GM21447 (cell line): ENCODE measurements around the gene MYL9.
"Not testable (repeated sequence)": the region's sequence is repeated elsewhere in the genome, so short reads cannot be mapped to it uniquely, and the experiment has no call there.

Experiments
- ATAC-seq: cut with Tn5 transposase; IDR thresholded peaks from one replicate; pipeline ENCODE4 v1.9.1; 2021; ENCODE audit not compliant: unreplicated experiment

MYL9 gene

DNA sequence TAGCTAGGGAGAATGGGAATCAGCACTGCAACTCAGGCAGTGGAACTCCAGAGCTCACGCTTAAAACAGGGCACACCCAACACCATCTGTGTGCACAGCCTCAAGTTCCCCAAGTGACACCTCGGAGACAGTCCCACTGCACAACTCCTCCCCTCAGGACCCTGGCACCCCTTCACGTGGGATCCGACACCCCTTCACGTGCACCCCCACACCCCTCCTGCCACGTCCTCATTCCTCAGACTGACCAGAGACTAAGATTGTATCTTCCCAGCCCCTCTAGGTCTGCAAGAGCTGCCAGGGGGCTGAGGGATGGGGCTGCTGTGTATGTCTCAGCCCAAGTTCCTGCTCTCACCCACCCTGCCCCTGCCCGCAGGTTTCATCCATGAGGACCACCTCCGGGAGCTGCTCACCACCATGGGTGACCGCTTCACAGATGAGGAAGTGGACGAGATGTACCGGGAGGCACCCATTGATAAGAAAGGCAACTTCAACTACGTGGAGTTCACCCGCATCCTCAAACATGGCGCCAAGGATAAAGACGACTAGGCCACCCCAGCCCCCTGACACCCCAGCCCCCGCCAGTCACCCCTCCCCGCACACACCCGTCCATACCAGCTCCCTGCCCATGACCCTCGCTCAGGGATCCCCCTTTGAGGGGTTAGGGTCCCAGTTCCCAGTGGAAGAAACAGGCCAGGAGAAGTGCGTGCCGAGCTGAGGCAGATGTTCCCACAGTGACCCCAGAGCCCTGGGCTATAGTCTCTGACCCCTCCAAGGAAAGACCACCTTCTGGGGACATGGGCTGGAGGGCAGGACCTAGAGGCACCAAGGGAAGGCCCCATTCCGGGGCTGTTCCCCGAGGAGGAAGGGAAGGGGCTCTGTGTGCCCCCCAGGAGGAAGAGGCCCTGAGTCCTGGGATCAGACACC, 7.6 kb downstream of the MYL9 start:
- ATAC-seq: no peak

DNA sequence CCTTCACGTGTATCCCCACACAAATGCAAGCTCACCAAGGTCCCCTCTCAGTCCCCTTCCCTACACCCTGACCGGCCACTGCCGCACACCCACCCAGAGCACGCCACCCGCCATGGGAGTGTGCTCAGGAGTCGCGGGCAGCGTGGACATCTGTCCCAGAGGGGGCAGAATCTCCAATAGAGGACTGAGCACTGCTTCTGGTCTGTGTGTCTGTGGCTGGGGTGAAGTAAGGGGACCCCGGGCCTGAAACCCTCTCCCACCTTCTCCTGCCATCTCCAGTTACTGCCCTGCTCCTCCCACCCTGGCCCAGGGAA, 8.3 kb downstream of the MYL9 start:
- no peak for ATAC-seq

DNA sequence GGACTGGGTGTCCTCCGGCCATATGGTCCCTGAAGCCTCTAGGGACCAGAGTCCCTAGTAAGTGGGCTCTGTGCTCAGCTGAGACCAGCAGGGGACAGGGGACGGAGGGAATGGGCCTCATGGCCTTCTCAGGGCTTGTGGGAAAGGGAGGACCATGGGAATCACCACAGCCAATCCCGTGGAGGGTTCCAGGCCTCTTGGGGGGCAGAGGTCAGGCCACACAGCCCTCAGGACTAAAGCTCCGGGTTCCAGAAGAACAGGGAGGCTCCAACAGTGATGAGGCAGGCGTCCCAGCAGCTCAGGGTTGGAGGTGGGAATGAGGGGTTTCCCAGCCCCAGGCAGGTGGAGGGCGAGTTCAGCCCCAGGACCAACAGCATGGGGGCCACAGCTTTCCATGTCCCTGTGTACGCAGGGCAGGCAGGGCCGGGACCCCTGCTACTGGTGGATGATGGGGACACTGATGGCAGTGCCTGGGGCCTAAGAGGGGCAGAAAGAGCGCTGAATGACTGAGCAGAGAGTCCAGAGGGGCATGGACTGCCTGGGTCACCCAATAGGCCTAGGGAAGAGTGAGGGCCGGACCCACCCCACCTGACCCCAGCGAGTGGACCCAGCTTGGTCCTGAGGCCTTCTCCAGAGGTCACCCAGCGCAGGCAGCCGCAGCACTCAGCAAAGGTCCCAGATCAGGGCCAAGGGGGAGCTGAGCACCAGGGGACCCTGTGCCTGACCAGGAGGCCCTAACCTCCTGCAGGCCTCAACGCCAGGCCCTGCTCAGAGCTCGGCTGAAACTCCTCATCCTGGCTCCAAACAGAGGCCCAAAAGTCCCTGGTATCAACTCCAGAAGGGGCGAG, 8.8 kb downstream of the MYL9 start:
- ATAC-seq: no peak

DNA sequence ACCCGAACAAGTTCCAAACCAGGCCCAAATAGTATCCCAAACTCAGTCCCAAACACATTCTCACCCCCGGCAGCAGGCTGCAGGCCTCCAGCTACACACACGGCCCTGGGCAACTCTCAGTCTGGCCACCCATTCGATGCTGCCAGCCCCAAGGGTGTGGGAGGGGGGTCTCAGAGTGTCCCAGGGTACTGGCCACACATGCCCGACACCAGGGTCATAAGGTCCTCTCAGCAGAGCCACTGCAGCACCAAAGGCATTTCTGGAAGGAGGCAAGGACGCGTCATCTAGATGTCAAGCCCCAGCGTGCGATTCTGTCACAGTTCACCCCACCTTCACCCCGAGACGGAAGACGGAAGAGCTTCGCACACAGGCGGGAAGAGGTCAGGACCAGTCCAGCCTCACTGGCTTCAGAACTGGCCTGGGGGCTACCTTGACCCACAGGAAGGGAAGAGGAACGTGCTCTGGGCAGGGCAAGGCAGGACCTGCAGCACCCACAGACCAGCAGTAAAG, 9.5 kb downstream of the MYL9 start:
- no peak for ATAC-seq

DNA sequence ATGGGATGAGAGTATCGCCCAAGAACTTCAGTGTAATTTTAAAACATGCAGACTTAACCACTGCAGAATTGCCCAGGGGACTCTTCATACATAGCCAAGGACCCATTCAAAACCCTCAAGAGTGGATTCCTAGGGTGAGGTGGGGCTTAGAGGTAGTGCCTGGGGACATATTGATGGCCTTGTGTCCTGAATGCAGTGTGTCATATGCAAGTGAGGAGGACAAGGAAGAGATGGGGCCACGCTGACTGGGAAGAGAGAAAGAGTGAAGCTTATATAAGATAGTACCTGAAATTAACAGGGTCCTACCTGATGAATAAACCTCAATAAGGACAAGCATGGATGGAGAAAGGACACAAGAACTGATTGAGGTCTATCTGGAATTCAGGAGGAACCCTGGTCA, 13.9 kb downstream of the MYL9 start:
- no peak for ATAC-seq

DNA sequence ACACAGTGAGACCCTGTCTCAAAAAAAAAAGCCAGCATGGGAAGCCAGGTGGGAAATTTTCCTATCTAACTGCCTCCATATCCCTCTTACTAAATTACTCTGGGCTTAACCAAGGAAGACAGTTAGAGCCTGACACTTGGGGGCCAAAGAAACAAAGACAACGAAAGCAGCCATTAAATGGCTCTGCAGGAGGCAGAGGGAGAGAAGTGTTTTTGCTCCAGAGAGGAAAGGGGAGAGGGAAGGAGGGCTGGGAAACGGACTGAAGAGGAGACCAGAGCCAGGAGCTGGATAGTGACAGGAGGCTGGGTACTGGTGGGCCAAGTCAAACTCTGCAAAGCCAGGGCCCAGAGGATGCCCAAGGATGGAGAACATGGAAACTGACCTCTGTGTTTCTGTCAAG, 21.4 kb downstream of the MYL9 start:
- no peak for ATAC-seq

DNA sequence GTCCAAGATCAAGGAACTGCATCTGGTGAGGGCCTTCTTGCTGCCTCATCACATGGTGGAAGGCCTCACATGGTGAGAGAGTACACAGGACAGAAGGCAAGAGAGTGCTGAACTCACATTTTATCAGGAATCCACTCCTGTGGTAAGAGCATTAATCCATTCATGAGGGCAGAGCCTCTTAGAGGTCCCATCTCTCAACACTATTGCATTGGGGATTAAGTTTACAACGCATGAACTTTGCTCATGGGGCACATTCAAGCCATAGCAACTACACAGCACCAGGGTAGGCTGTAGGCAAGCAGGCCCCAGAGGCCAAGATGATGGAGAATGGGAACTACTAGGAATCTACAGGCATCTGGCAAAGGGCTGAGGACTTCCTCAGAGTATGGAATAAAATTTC, 22.1 kb downstream of the MYL9 start:
- ATAC-seq: no peak

DNA sequence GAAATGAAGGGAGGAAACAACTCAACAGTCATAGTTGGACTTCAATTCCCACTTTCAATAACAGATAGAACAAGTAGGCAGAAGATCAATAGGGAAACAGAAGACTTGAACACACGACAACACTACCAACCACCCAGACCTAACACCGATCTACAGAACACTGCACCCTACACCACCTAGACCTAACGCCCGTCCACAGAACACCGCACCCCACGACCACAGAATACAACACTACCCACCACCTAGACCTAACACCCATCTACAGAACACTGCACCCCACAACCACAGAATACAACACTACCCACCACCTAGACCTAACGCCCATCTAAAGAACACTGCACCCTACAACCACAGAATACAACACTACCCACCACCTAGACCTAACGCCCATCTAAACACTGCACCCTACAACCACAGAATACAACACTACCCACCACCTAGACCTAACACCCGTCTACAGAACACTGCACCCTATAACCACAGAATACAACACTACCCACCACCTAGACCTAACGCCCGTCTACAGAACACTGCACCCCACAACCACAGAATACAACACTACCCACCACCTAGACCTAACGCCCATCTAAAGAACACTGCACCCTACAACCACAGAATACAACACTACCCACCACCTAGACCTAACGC, 22.9 kb downstream of the MYL9 start:
- ATAC-seq: not testable (repeated sequence)

DNA sequence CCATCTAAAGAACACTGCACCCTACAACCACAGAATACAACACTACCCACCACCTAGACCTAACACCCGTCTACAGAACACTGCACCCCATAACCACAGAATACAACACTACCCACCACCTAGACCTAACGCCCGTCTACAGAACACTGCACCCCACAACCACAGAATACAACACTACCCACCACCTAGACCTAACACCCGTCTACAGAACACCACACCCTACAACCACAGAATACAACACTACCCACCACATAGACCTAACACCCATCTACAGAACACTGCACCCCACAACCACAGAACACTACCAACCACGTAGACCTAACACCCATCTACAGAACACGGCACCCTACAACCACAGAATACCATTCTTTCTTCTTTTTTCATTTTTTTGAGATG, 23.4 kb downstream of the MYL9 start:
- not testable (repeated sequence) for ATAC-seq

DNA sequence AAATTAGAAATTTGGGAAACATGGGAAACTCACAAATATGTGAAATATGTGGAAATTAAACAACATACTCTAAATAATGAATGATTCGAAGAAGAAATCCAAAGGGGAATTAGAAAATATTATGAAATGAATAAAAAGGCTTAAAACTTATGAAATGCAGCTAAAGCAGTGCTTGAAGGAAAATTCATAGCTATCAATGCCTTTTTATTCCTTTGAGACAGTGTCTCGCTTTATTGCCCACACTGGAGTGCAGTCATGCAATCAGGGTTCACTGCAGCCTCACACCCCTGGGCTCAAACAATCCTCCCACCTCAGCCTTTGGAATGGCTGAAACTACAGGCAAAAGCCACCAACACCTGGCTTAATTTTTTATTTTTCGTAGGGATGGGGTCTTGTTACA, 24.2 kb downstream of the MYL9 start:
- ATAC-seq: no peak

DNA sequence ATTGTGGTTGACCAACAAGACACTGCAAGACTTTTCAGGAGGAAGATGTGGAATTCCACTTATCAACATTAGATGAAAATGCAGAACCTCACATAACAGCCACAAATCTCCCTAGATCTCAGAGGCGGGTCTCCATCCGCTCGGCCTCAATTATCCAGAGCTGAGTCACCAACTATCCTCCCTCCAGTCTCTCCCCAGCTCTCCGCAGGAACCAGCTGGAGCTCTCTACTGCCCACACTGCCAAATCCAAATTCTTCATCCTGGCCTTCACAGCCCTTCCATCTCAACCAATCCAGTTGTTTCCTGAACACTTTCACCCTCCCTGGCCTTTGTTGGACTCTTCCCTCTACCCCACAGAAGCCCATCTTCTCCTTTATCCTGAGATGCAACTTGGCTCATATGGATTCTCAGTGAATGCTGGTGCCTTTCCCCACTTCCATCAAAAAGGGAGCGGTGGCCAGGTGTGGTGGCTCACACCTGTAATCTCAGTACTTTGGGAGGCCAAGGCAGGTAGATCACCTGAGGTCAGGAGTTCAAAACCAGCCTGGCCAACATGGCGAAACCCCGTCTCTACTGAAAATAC, 28.6 kb downstream of the MYL9 start:
- ATAC-seq: no peak

DNA sequence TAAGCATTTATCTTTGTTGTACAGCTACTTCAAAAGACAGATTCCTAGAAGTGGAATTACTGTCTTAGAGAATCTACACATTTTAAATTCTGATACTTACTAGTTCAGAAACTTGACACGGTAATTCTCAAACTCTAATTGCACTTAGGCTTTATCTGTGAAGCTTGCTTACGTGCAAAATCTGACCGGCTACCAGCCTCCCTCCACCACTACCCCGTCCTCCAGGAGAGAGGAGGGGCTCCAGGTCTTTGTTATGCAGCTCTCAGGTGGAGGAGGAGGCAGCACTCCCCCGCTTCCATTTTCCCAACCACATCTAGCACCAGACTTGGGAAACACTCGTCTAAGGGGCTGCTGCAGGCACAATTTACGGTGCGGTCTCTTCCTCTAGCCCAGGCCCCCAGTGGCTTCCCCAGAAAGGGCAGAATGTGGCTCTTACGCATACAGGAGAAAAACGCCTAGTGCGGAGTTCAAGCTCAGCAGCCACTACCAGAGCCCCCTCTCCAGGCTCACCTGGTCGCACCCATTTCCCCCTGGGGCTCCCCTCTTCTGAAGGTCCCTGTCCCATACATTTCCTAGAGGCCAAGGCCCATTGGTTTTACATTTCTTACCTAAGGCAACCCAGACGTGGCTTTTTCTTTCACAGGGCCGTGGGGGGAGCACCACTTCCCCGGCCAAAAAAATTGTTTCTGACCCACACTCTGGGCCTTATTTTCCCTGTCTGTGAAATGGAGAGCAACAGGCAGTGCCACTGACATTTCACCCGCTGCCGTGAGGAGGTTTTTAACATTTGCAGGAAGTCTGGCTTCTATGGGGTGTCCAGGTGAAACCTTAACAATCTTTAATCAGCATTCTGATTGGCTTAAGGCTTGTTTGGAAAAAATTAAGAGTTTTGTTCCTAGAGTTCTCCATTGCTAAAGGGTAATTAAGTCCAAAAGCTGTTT, 30.5 kb downstream of the MYL9 start:
- no peak for ATAC-seq

DNA sequence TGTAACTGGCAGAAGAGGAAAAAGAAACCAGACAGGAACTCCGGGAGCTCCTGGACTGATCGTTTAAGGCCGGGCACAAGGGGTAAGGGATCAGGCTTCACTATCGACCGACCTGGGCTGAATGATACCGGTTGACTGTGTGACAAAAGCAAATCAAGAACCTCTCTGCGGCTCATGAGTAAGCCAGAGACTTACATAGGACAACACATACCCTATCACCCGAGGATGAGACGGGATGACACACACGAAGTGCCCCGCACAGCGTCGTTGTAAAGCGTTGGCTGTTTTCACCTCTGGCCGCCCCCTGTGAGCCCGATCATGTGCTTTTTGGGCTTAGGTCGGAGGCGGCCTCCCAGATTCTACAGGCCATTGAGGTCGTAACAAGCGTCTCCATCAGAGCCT, 31.4 kb downstream of the MYL9 start:
- ATAC-seq: peak; percentile 12

DNA sequence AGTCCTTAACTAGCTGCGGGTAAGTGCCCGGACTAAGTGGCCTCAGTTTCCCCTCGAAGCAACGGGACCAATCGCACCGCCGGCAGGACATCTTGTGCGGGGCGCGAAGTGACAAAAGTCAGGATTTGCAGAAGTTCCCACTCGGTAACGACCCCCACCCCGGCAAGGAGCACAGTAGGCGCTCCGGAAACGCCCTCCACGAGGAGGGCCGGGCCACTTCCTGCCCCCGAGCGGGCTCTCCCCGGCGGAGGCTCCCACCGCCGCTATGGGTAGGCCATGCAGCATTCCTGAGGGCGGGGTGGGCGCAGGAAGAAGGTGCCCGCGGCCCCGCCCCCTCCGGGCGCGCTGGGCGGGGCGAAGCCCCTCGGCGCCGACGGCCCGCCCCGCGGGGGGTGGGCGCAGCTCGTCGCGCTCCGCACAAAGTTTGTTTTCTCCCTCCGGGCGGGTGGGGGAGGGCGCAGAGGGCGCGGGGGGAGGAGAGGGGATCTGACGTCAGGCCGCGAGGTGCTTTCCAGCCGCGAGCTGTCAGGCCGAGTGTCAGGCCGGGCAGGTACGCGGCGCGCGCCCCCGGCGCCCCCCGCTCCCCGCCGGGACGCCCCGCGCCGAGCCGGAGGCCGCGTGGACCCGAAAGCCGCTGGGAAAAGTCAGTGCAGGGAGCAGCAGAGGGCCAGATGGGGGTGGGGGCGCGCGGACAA, 31.9 kb downstream of the MYL9 start, which contains the start of gene TGIF2:
Gene TGIF2 (plus strand): TSS at position 495 of the 695 bp plus-strand sequence. CDS start 5,178 bp downstream, outside the sequence.
- ATAC-seq: peak; percentile 63

DNA sequence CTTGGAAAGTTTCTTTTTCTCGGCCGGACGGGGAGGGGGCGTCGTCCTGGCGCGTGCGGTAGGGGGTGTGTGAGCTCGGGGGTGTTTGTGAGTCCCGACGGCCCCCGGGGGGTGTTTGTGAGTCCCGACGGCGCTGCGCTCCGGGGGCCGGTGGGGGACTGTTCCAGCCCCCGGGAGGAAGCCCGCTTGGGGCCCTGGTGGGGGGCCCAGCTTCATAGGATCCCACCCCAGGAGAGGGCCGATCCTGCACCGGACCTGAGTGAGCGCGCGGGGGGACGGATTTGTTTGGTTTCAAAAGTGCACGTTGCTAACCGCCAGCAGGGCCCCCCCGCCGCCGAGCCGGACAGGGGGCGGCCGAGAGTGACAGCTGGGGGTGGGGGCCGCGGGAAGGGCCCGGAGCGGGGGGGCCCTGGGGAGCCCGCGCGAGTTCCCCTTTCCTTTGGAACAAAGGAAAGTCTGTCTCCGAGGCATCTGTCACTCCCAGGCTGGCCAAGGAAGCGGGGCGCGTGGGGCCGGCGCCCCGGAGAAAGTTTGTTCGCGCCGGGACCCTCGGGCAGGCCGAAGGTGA, 32.6 kb downstream of the MYL9 start:
- ATAC-seq: no peak

DNA sequence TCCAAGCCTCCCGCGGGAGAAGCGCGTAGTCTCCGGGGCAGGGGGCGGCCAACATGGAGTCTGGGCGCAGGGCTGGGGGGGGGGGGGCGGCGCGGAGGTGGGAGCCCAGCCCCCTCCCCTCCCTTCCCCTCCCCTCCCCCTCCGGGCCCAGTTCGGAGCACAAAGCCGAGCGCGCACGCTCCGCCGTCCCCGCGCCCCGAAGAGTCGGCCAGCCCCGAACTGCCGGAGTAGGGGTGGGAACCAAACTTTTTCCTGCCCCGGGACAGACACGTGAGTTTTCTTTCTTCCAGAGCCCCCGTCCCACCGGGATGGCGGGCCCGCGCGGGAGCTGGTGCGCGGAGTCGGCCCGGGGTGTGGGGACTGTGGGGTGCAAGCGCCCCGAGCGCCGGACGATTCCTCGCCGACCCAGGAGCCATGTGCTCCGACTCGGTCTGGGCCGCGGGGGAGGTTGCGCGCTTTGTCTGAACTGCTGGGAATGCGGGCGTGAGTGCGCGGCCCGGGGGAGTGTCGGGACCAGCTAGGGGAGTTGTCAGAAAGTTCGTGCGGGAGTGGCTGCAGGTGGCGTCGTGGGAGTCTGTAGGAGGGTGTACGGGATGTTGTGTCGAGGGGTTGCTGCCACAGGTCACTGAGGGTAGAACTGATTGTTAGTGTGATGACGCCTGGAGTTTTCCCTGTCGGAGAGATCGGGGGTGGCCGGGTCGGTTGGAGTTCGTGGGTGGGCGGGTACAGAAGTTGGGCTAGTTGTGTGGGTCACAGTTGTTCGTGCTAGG, 33.2 kb downstream of the MYL9 start:
- ATAC-seq: no peak

DNA sequence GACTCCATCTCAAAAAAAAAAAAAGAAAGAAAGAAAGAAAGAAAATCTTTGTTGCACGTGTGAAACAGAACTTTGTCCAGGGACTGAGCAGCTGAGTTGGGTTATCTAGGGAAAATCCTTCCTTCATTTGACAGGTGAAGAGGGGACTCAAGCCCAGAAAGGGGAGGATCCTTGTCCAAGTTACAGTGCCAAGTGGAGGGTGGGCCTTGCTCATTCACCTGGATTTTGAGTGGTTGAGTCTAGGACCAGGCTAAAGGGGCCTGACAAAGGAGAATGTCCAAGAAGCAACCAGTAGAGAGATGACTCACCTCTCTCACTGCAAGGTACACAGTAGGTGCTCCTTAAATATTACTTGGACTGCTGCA, 34.7 kb downstream of the MYL9 start:
- ATAC-seq: no peak

DNA sequence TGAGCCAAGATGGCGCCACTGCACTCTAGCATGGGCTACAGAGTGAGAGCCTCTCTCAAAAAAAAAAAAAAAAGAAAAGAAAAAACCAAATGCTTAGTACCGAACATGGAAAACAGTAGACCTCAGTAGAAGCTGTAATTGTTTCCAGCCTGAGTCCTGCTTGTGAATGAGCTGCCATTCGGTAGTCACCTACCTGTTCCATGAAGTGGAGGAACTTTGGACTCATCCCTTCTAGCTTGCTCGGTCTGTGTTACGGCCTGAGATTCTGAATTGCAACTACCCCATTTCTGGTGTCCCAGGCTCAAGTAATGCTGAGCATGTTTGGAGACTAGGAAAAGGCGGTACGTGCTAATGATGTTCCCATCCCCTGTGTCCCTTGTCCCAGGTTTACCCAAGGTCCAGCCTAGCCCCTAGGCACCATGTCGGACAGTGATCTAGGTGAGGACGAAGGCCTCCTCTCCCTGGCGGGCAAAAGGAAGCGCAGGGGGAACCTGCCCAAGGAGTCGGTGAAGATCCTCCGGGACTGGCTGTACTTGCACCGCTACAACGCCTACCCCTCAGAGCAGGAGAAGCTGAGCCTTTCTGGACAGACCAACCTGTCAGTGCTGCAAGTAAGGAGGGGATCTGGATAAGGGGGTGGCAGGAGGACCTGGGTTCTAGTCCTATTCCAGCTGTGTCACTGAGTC, 37.2 kb downstream of the MYL9 start:
- ATAC-seq: no peak
